Psoas muscle (tissue), 8 donors: ENCODE data around the gene NR5A2. TPM values are rescaled to one million over a fixed set of nuclear protein-coding genes. Genes with fewer than 3 reads are reported as not detected.

Experiments used
- ATAC-seq, 4 donors: fragments of 200-7000 bp; cut with Tn5 transposase; one replicate each; pipeline ENCODE4 v1.9.1; 2020; ENCODE audit warnings: moderate library complexity in 3 of 4, mild to moderate bottlenecking in 2 of 4
- DNase-seq, 2 donors: peaks; one replicate each; pipeline ENCODE4 v3.0.0-alpha.2; 2020
- H3K27ac ChIP-seq: fragments of 200-600 bp; one replicate; pipeline ENCODE4 v1.8.0; 2022
- H3K27me3 ChIP-seq, 3 donors: fragments of 200-600 bp in 1 of 3; one replicate each; pipeline versions ENCODE4 v1.6.1 to v1.8.0; 2013 to 2022; ENCODE audit warnings: low read length in 2 of 3, mild to moderate bottlenecking in 2 of 3, moderate library complexity in 1 of 3; ENCODE audit not compliant: insufficient read depth in 3 of 3
- H3K36me3 ChIP-seq, 2 donors: fragments of 200-600 bp in 1 of 2; one replicate each; pipeline versions ENCODE4 v1.6.1 to v1.8.0; 2013 to 2022; ENCODE audit warnings: low read depth in 1 of 2, mild to moderate bottlenecking in 1 of 2, moderate library complexity in 1 of 2; ENCODE audit not compliant: insufficient read depth in 1 of 2
- H3K4me1 ChIP-seq: fragments of 200-600 bp; one replicate; pipeline ENCODE4 v1.8.0; 2022
- H3K4me3 ChIP-seq: fragments of 200-600 bp; one replicate; pipeline ENCODE4 v1.8.0; 2022; ENCODE audit warnings: mild to moderate bottlenecking
- H3K9me3 ChIP-seq: fragments of 200-600 bp; one replicate; pipeline ENCODE4 v1.8.0; 2022
- CTCF ChIP-seq: fragments of 200-600 bp; IDR thresholded peaks from one replicate; pipeline ENCODE4 v1.8.0; 2022; ENCODE audit warnings: antibody characterized with exemption
- WGBS, 3 donors: extraction: QIAGEN DNeasy Blood & Tissue Kit; methylation state at CpG; one replicate each; pipeline versions ENCODE4 v1.1.6 to v1.1.7; 2013; 5-methylcytosine and 5-hydroxymethylcytosine counted together
- intact Hi-C, 2 donors: fragments of 100-400 bp; cut with DNase I; formaldehyde crosslinking; loops; one replicate each; pipeline versions ENCODE4 v1.11.0 to v1.14.2; 2022
- polyA plus RNA-seq, 3 donors: library from polyadenylated mRNA; stranded (reverse); fragments of 200-250 nt; gene quantifications; one replicate each; pipeline ENCODE4 v1.2.3, GENCODE V29; 2013
- total RNA-seq, 4 donors: library from RNA; stranded (reverse); fragmentation: NEBNext Ultra II Directional in 2 of 4; extraction: Animal tissue kit (Norgen Biotek cat#: 25700) in 2 of 4; gene quantifications; one replicate each; pipeline versions ENCODE4 v1.2.1 to v1.2.4, GENCODE V29; 2021 to 2023
- donor health status: healthy with polysubstance abuse.
- donor health status: DM: no; HTN: no; CAD: no; lungs with moderate emphysema.
- donor health status: Bipolar disorder and iron deficiency.
- donor health status: healthy.
- donor health status: DM: yes; HTN: yes; CAD: no.
- donor health status: DM: no; HTN: no; CAD: no.
- donor health status: DM: no; HTN: no; CAD: no.
- donor health status: DM: yes; HTN: yes; CAD: no.

Gene NR5A2
- total and polyA plus RNA-seq, 7 donors = 0.27 to 1.2 (median 0.60) TPM

- Histone ChIP-seq H3K27ac (no peak overlapping the region), H3K4me3 (no peak overlapping the region), H3K36me3 (no peaks in the 10 kb centered on the region), H3K9me3 (no peaks in the 10 kb centered on the region), H3K27me3 (no peaks in the 10 kb centered on the region), H3K4me1 (no peaks in the 10 kb centered on the region)
- WGBS, 3 donors = 89 to 92% (median 91%) methylated on average over 7 of the region's 7 CpGs
- DNase-seq = no peak
- TF ChIP-seq CTCF = no peak
- intact Hi-C loops = no loop called here
- ATAC-seq = no peak
Measured at GRCh38 chr1:200128081-200128480, 100.6 kb downstream of the NR5A2 start.

GRCh38 chr1:200128944-200129879 is 101.7 kb downstream of the NR5A2 start:
- H3K27me3 ChIP-seq = no peaks in the 10 kb centered on the region
- H3K36me3 ChIP-seq = no peaks in the 10 kb centered on the region
- intact Hi-C loops = no loop called here
- no peak for TF ChIP-seq CTCF
- H3K4me3 ChIP-seq = no peak overlapping the region
- DNase-seq = no peak
- ATAC-seq = no peak
- WGBS, 3 donors = 32 to 40% (median 36%) methylated on average over 5 of the region's 5 CpGs
- H3K9me3 ChIP-seq = no peaks in the 10 kb centered on the region
- no peak overlapping the region for H3K27ac ChIP-seq
- no peaks in the 10 kb centered on the region for H3K4me1 ChIP-seq

- Histone ChIP-seq H3K9me3 (no peaks in the 10 kb centered on the region), H3K4me1 (no peaks in the 10 kb centered on the region), H3K27ac (no peak overlapping the region), H3K36me3 (no peaks in the 10 kb centered on the region), H3K4me3 (no peak overlapping the region), H3K27me3 (no peaks in the 10 kb centered on the region)
- ATAC-seq (no peak), DNase-seq (no peak)
- no peak for TF ChIP-seq CTCF
- WGBS, 3 donors = 82 to 95% (median 91%) methylated on average over 1 of the region's 1 CpG
- intact Hi-C loops = loop anchor here (10.0 kb wide), 2 partner anchors 174 to 354 kb away; no protein-coding TSS in a partner anchor
Measured at GRCh38 chr1:200130552-200130951, 103.0 kb downstream of the NR5A2 start.

GRCh38 chr1:200131551-200132125 is 104.1 kb downstream of the NR5A2 start:
- H3K9me3 ChIP-seq = no peaks in the 10 kb centered on the region
- H3K27ac ChIP-seq = no peak overlapping the region
- 61 to 72% (median 63%) methylated on average over 4 of the region's 4 CpGs for WGBS, 3 donors
- intact Hi-C loops = loop anchor here (10.0 kb wide), 2 partner anchors 173 to 353 kb away; no protein-coding TSS in a partner anchor
- H3K36me3 ChIP-seq = no peaks in the 10 kb centered on the region
- no peaks in the 10 kb centered on the region for H3K4me1 ChIP-seq
- no peaks in the 10 kb centered on the region for H3K27me3 ChIP-seq
- no peak for TF ChIP-seq CTCF
- DNase-seq = no peak
- no peak for ATAC-seq
- H3K4me3 ChIP-seq = no peak overlapping the region
